GM21717 (cell line): ENCODE data around the gene RPS6KB2.

Source experiments
- ATAC-seq: cut with Tn5 transposase; IDR thresholded peaks from one replicate; pipeline ENCODE4 v1.9.1; 2021; ENCODE audit warnings: mild to moderate bottlenecking, moderate library complexity; ENCODE audit not compliant: unreplicated experiment

The RPS6KB2 gene

GRCh38 chr11:67441098-67441563 is 12.8 kb downstream of the RPS6KB2 start:
- ATAC-seq, result no peak

GRCh38 chr11:67441731-67442351 is 13.5 kb downstream of the RPS6KB2 start:
- no peak for ATAC-seq

GRCh38 chr11:67442504-67443404 is 14.5 kb downstream of the RPS6KB2 start:
- no peak for ATAC-seq

GRCh38 chr11:67445515-67445914 is 17.2 kb downstream of the RPS6KB2 start:
- ATAC-seq, result no peak

- ATAC-seq, result no peak
These were observed 19.9 kb downstream of the RPS6KB2 start for GRCh38 chr11:67448220-67448609.

GRCh38 chr11:67449116-67449844 is 21.0 kb downstream of the RPS6KB2 start:
- no peak for ATAC-seq

- no peak for ATAC-seq
These were observed 22.7 kb downstream of the RPS6KB2 start for GRCh38 chr11:67450796-67451657.

- ATAC-seq, result no peak
These were observed 23.3 kb downstream of the RPS6KB2 start for GRCh38 chr11:67451658-67451976.

- ATAC-seq, result no peak
These were observed 24.1 kb downstream of the RPS6KB2 start, which contains the start of gene GPR152 for GRCh38 chr11:67452141-67452952. Gene GPR152, minus strand, starts transcription at chr11:67452729. Its CDS starts 5 bp downstream, at chr11:67452724.

- no peak for ATAC-seq
These were observed 25.8 kb downstream of the RPS6KB2 start for GRCh38 chr11:67453816-67454732.

GRCh38 chr11:67455054-67455453 is 26.8 kb downstream of the RPS6KB2 start, which contains the start of gene CABP4:
Gene CABP4, plus strand, starts transcription at chr11:67455354. Its CDS starts 70 bp downstream, at chr11:67455424.
- no peak for ATAC-seq

GRCh38 chr11:67456068-67456705 is 27.9 kb downstream of the RPS6KB2 start:
- ATAC-seq, result no peak

- ATAC-seq, result no peak
These were observed 29.2 kb downstream of the RPS6KB2 start for GRCh38 chr11:67457453-67457852.

GRCh38 chr11:67458266-67458665 is 30.0 kb downstream of the RPS6KB2 start:
- no peak for ATAC-seq

GRCh38 chr11:67463186-67463585 is 34.9 kb downstream of the RPS6KB2 start:
- no peak for ATAC-seq

GRCh38 chr11:67463680-67464410 is 35.6 kb downstream of the RPS6KB2 start:
- no peak for ATAC-seq

- ATAC-seq, result peak; percentile 33
These were observed 36.3 kb downstream of the RPS6KB2 start for GRCh38 chr11:67464411-67465188.
